HL-60 (cell line): Measurements from ENCODE around the gene HBZ.
A peak's percentile ranks its signal among the peaks of the same experiment; 100 is the strongest.
"Not testable (repeated sequence)": the region's sequence is repeated elsewhere in the genome, so short reads cannot be mapped to it uniquely, and the experiment has no call there.

Experiments used
- DNase-seq, 2 experiments: peaks; one replicate each; pipeline ENCODE4 v3.0.0-alpha.2; 2010 to 2020; ENCODE audit warnings: low read depth in 1 of 2, low spot score in 1 of 2
- H3K27ac ChIP-seq: fragments of 250-450 bp; sonication (Bioruptor Pico); replicated peaks from 2 replicates; pipeline ENCODE4 v1.5.1; 2020; ENCODE audit warnings: mild to moderate bottlenecking, moderate library complexity
- H3K27me3 ChIP-seq: fragments of 250-450 bp; sonication (Bioruptor Pico); 2 replicates; pipeline ENCODE4 v1.5.1; 2021; ENCODE audit warnings: mild to moderate bottlenecking, moderate library complexity; ENCODE audit not compliant: insufficient read depth, poor library complexity, severe bottlenecking
- H3K4me3 ChIP-seq: replicated peaks from 2 replicates; pipeline ENCODE4 v1.5.1; 2011; ENCODE audit warnings: mild to moderate bottlenecking, control low read depth, low read length; ENCODE audit not compliant: insufficient read depth
- GABPA ChIP-seq: IDR thresholded peaks from 2 replicates; pipeline ENCODE4 v1.6.1; 2012; ENCODE audit warnings: low read depth
- POLR2AphosphoS5 ChIP-seq: IDR thresholded peaks from 2 replicates; pipeline ENCODE4 v1.6.1; 2012; ENCODE audit warnings: low read depth
- REST ChIP-seq: IDR thresholded peaks from 2 replicates; pipeline ENCODE4 v1.6.1; 2012; ENCODE audit warnings: low read depth; ENCODE audit not compliant: insufficient replicate concordance
- SPI1 ChIP-seq: IDR thresholded peaks from 2 replicates; pipeline ENCODE4 v1.6.1; 2012; ENCODE audit warnings: low read depth, mild to moderate bottlenecking, borderline replicate concordance
- TF ChIP-seq, protein P1 (sequence below): IDR thresholded peaks from one replicate; pipeline ENCODE4 v1.5.1; 2011; ENCODE audit warnings: low read length, control low read depth, inconsistent platforms; ENCODE audit not compliant: insufficient read depth

HBZ gene

GRCh38 chr16:146646-147045 lies 5.8 kb upstream of the HBZ start:
- DNase-seq, result no peak
- Histone ChIP-seq H3K4me3 (no peak overlapping the region), H3K27ac (no peak overlapping the region), H3K27me3 (peaks cover 12% of the 10 kb centered on the region)
- TF ChIP-seq, protein P1, sequence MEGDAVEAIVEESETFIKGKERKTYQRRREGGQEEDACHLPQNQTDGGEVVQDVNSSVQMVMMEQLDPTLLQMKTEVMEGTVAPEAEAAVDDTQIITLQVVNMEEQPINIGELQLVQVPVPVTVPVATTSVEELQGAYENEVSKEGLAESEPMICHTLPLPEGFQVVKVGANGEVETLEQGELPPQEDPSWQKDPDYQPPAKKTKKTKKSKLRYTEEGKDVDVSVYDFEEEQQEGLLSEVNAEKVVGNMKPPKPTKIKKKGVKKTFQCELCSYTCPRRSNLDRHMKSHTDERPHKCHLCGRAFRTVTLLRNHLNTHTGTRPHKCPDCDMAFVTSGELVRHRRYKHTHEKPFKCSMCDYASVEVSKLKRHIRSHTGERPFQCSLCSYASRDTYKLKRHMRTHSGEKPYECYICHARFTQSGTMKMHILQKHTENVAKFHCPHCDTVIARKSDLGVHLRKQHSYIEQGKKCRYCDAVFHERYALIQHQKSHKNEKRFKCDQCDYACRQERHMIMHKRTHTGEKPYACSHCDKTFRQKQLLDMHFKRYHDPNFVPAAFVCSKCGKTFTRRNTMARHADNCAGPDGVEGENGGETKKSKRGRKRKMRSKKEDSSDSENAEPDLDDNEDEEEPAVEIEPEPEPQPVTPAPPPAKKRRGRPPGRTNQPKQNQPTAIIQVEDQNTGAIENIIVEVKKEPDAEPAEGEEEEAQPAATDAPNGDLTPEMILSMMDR, result no peak
- TF ChIP-seq POLR2AphosphoS5 (no peak), SPI1 (no peak), GABPA (no peak), REST (no peak)

- no peak overlapping the region for H3K27ac ChIP-seq
- H3K27me3 ChIP-seq, result peaks cover 15% of the 10 kb centered on the region
- H3K4me3 ChIP-seq, result no peak overlapping the region
- no peak for DNase-seq
- TF ChIP-seq POLR2AphosphoS5, result no peak
- no peak for TF ChIP-seq GABPA
- no peak for TF ChIP-seq SPI1
- no peak for TF ChIP-seq REST
These were observed 3.3 kb upstream of the HBZ start for GRCh38 chr16:149024-149660.

DNA sequence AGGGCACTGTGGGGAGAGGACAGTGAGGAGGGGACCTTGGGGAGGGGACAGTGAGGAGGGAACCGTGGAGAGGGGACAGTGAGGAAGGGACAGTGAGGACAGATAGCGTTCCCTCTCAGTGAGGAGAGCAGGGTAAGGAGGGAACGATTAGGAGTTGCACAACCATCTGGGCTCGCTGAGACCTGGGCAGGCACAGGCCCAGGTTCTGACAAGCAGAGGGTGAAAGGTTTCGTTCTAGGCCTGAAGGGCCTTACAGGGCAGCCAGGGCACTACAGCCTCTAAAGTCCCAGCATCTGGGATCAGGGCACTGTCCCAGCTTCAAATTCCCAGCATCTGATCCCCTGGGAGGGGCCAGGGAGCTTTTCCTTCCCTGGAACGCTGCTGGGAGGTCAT lies 681 bp downstream of the HBZ start:
- not testable (repeated sequence) for DNase-seq, H3K4me3 ChIP-seq, H3K27ac ChIP-seq
- peaks cover 28% of the 10 kb centered on the region for H3K27me3 ChIP-seq

DNA sequence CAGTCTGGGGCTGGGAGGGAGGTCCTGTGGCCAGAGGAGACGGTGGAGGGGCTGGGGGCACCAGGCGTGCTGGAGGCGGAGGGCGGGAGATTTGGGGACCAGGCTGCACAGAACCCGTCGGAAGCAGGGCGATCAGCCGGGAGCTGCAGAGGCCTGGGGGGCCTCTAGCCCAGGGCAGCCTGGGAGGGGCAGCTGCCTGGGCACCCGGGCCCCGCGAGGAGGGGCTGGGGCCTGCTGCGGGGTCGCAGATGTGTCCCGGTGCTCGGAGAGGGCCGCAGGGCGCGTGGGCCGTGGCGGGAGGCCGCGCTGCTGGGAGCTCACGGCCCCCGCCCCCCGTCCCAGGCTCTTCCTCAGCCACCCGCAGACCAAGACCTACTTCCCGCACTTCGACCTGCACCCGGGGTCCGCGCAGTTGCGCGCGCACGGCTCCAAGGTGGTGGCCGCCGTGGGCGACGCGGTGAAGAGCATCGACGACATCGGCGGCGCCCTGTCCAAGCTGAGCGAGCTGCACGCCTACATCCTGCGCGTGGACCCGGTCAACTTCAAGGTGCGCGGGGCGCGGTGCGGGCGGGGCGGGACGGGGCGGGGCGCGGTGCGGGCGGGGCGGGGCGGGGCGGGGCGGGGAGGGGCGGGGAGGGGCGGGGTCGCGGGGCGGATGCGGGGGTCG lies 1.2 kb downstream of the HBZ start:
- H3K27ac ChIP-seq, H3K4me3 ChIP-seq, DNase-seq: not testable (repeated sequence)
- H3K27me3 ChIP-seq, result peaks cover 32% of the 10 kb centered on the region

GRCh38 chr16:154217-155030 lies 2.0 kb downstream of the HBZ start:
- DNase-seq, result no peak
- TF ChIP-seq, protein P1, result no peak
- TF ChIP-seq GABPA, result no peak
- TF ChIP-seq POLR2AphosphoS5, result no peak
- TF ChIP-seq SPI1, result no peak
- no peak for TF ChIP-seq REST
- peaks cover 27% of the 10 kb centered on the region for H3K27me3 ChIP-seq
- peak overlapping the region; percentile 39 for H3K4me3 ChIP-seq
- no peak overlapping the region for H3K27ac ChIP-seq
